ENCODE data around the gene SYNDIG1. TPM values are rescaled to one million over a fixed set of nuclear protein-coding genes. Genes with fewer than 3 reads are reported as not detected.

SYNDIG1 gene
- total RNA-seq, 1 donor from 2014 or later: 5.7 TPM

DNA sequence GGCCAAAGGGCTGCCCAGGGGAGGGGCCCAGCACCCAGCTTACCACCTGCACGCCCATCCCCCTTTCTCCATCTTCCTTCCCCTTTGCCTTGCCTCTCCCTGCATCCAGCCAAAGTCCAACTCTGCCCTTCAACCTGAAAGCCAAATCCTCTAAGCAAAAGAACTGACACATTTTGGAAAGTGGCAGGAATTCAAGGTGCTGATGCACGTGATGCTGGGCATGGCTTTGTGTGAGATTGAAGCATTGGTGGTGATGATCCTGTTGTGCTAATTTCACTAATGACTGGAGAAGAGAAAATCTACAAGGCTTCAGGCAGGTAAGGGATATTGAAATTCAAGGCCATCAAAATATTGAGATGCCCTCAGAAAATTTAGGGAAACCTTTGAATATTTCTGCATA, 23.3 kb downstream of the SYNDIG1 start:
- no peak overlapping the region for H3K4me3 Mint-ChIP-seq (ENCODE audit: unreplicated experiment)
- peaks cover 20% of the 10 kb centered on the region for H3K36me3 Mint-ChIP-seq (ENCODE audit: low read depth, unreplicated experiment)
- TF ChIP-seq, protein P1, sequence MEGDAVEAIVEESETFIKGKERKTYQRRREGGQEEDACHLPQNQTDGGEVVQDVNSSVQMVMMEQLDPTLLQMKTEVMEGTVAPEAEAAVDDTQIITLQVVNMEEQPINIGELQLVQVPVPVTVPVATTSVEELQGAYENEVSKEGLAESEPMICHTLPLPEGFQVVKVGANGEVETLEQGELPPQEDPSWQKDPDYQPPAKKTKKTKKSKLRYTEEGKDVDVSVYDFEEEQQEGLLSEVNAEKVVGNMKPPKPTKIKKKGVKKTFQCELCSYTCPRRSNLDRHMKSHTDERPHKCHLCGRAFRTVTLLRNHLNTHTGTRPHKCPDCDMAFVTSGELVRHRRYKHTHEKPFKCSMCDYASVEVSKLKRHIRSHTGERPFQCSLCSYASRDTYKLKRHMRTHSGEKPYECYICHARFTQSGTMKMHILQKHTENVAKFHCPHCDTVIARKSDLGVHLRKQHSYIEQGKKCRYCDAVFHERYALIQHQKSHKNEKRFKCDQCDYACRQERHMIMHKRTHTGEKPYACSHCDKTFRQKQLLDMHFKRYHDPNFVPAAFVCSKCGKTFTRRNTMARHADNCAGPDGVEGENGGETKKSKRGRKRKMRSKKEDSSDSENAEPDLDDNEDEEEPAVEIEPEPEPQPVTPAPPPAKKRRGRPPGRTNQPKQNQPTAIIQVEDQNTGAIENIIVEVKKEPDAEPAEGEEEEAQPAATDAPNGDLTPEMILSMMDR (IDR thresholded peaks at IDR 0.05; ENCODE audit: insufficient read depth, low read depth, low read length): no peak
- TF ChIP-seq EZH2 (IDR thresholded peaks at IDR 0.05; ENCODE audit: insufficient read depth, low read length): no peak
- Histone ChIP-seq H2AFZ (ENCODE audit: low read depth, low read length) (no peak overlapping the region), H3K36me3 (ENCODE audit: insufficient read depth, low read length) (no peaks in the 10 kb centered on the region), H3K4me2 (ENCODE audit: low read length) (no peak overlapping the region), H3K4me3 (ENCODE audit: insufficient read depth, low read depth, low read length) (no peak overlapping the region), H4K20me1 (ENCODE audit: insufficient read depth, low read length) (peaks cover 4% of the 10 kb centered on the region), H3K79me2 (ENCODE audit: insufficient read depth, low read length) (no peaks in the 10 kb centered on the region), H3K4me1 (ENCODE audit: insufficient read depth, low read length) (peaks cover 2% of the 10 kb centered on the region), H3K9me3 (ENCODE audit: insufficient read depth, low read depth, low read length) (no peaks in the 10 kb centered on the region), H3K9ac (ENCODE audit: low read length) (no peak overlapping the region), H3K27ac (ENCODE audit: low read depth, low read length) (no peak overlapping the region), H3K27me3 (ENCODE audit: insufficient read depth, low read length) (no peaks in the 10 kb centered on the region)
- peaks cover 32% of the 10 kb centered on the region for H3K4me1 Mint-ChIP-seq (ENCODE audit: low read depth, unreplicated experiment)
- H3K27me3 Mint-ChIP-seq (ENCODE audit: low read depth, unreplicated experiment): peaks cover 4% of the 10 kb centered on the region
- H3K9me3 Mint-ChIP-seq (ENCODE audit: unreplicated experiment): no peaks in the 10 kb centered on the region
- H3K27ac Mint-ChIP-seq (ENCODE audit: unreplicated experiment): no peak overlapping the region
- no peak for DNase-seq (ENCODE audit: low read depth)
- FAIRE-seq: no peak

DNA sequence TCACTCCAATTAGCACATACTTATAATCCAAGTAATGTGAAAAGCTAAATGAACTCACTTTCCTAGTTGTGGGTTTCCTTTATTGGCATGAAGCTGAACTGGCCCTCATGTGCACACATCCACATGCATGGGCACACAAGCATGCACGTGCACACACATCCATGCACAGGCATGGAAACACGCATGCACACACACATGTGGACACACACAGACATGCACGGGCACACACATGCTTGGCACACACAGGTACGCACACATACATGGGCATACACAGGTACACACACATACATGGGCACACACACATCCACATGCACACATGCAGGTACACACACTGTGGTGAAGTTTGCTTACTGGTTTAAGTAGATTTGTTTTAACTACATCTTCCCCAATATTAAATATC, 23.8 kb downstream of the SYNDIG1 start:
- H3K27ac Mint-ChIP-seq (ENCODE audit: unreplicated experiment): no peak overlapping the region
- H4K20me1 ChIP-seq (ENCODE audit: insufficient read depth, low read length): peaks cover 4% of the 10 kb centered on the region
- no peaks in the 10 kb centered on the region for H3K9me3 Mint-ChIP-seq (ENCODE audit: unreplicated experiment)
- H3K36me3 Mint-ChIP-seq (ENCODE audit: low read depth, unreplicated experiment): peaks cover 16% of the 10 kb centered on the region
- no peak for FAIRE-seq
- no peaks in the 10 kb centered on the region for H3K27me3 ChIP-seq (ENCODE audit: insufficient read depth, low read length)
- no peak overlapping the region for H3K4me3 Mint-ChIP-seq (ENCODE audit: unreplicated experiment)
- no peak overlapping the region for H2AFZ ChIP-seq (ENCODE audit: low read depth, low read length)
- no peaks in the 10 kb centered on the region for H3K36me3 ChIP-seq (ENCODE audit: insufficient read depth, low read length)
- H3K4me1 Mint-ChIP-seq (ENCODE audit: low read depth, unreplicated experiment): peaks cover 35% of the 10 kb centered on the region
- peaks cover 4% of the 10 kb centered on the region for H3K27me3 Mint-ChIP-seq (ENCODE audit: low read depth, unreplicated experiment)
- no peaks in the 10 kb centered on the region for H3K9me3 ChIP-seq (ENCODE audit: insufficient read depth, low read depth, low read length)
- H3K4me3 ChIP-seq (ENCODE audit: insufficient read depth, low read depth, low read length): no peak overlapping the region
- H3K4me2 ChIP-seq (ENCODE audit: low read length): no peak overlapping the region
- no peak overlapping the region for H3K27ac ChIP-seq (ENCODE audit: low read depth, low read length)
- H3K4me1 ChIP-seq (ENCODE audit: insufficient read depth, low read length): peaks cover 6% of the 10 kb centered on the region
- no peak for DNase-seq (ENCODE audit: low read depth)
- no peaks in the 10 kb centered on the region for H3K79me2 ChIP-seq (ENCODE audit: insufficient read depth, low read length)
- no peak overlapping the region for H3K9ac ChIP-seq (ENCODE audit: low read length)
- TF ChIP-seq, protein P1 (IDR thresholded peaks at IDR 0.05; ENCODE audit: insufficient read depth, low read depth, low read length): no peak
- no peak for TF ChIP-seq EZH2 (IDR thresholded peaks at IDR 0.05; ENCODE audit: insufficient read depth, low read length)

DNA sequence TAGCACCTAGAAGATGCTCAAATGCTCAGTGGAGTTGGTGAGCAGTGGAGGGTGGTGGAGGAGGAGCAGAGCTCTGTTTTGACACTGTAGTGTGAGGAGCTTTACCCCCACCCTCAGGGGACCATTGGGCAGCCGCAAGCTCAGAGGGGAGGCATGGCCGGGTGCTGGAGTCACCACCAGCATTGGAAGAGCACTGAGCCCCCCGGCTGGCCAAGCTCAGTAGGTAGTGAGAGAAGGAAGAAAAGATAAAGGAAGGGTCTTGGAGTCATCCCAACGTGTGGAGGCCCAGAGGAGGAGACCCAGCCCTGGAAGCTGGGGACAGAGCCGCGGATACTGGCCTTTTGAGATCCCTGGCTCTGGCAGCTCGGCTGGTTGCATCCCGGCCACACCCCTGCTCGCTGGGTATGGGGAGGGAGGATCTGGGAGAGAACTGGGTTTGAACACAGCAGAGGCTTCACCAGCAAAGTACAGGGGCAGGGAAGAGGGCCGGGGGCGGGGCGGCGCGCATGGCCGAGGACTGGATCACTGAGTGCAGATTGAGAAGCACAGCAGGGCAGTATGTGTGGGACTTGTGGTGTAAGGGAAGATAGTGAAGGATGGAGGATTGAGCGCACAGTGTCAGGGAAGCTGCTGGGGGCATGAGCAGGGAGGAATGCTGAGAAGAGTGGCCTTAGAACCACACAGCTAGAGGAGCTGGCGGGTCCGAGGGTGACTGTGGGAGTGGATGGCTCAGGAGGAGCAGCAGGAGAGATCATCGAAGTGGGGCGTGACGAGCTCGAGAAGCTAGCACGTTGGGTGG, 24.4 kb downstream of the SYNDIG1 start:
- DNase-seq (ENCODE audit: low read depth) (no peak), FAIRE-seq (no peak)
- Mint-ChIP-seq H3K9me3 (ENCODE audit: unreplicated experiment) (no peaks in the 10 kb centered on the region), H3K27me3 (ENCODE audit: low read depth, unreplicated experiment) (peaks cover 4% of the 10 kb centered on the region), H3K27ac (ENCODE audit: unreplicated experiment) (peak overlapping the region; percentile 48), H3K36me3 (ENCODE audit: low read depth, unreplicated experiment) (peaks cover 11% of the 10 kb centered on the region), H3K4me1 (ENCODE audit: low read depth, unreplicated experiment) (peaks cover 37% of the 10 kb centered on the region), H3K4me3 (ENCODE audit: unreplicated experiment) (no peak overlapping the region)
- no peaks in the 10 kb centered on the region for H3K9me3 ChIP-seq (ENCODE audit: insufficient read depth, low read depth, low read length)
- H3K9ac ChIP-seq (ENCODE audit: low read length): no peak overlapping the region
- no peak overlapping the region for H3K4me3 ChIP-seq (ENCODE audit: insufficient read depth, low read depth, low read length)
- no peaks in the 10 kb centered on the region for H3K27me3 ChIP-seq (ENCODE audit: insufficient read depth, low read length)
- no peak for TF ChIP-seq EZH2 (IDR thresholded peaks at IDR 0.05; ENCODE audit: insufficient read depth, low read length)
- TF ChIP-seq, protein P1 (IDR thresholded peaks at IDR 0.05; ENCODE audit: insufficient read depth, low read depth, low read length): no peak
- no peak overlapping the region for H3K4me2 ChIP-seq (ENCODE audit: low read length)
- H3K27ac ChIP-seq (ENCODE audit: low read depth, low read length): no peak overlapping the region
- no peaks in the 10 kb centered on the region for H3K36me3 ChIP-seq (ENCODE audit: insufficient read depth, low read length)
- H2AFZ ChIP-seq (ENCODE audit: low read depth, low read length): no peak overlapping the region
- H3K4me1 ChIP-seq (ENCODE audit: insufficient read depth, low read length): peaks cover 6% of the 10 kb centered on the region
- H4K20me1 ChIP-seq (ENCODE audit: insufficient read depth, low read length): peaks cover 9% of the 10 kb centered on the region
- no peaks in the 10 kb centered on the region for H3K79me2 ChIP-seq (ENCODE audit: insufficient read depth, low read length)

All from astrocyte (in vitro differentiated cells and primary cell).